Gastroesophageal sphincter (tissue), 4 donors: ENCODE results near the gene WDR20. TPM values are rescaled to one million over a fixed set of nuclear protein-coding genes. Genes with fewer than 3 reads are reported as not detected.

Source experiments
- ATAC-seq: fragments of 150-250 bp; one replicate; pipeline ENCODE4 v1.9.1; 2016; ENCODE audit warnings: mild to moderate bottlenecking, moderate library complexity
- H3K27ac ChIP-seq, 4 donors: fragments of 200-600 bp; sonication (generic) in 3 of 4; 1 replicate in 3 of 4; 2 replicates in 1 of 4; pipeline ENCODE4 v1.5.1; 2016 to 2019
- H3K27me3 ChIP-seq: fragments of 200-600 bp; sonication (generic); one replicate; pipeline ENCODE4 v1.5.1; 2019
- H3K36me3 ChIP-seq, 2 donors: fragments of 200-600 bp; sonication (generic); one replicate each; pipeline ENCODE4 v1.5.1; 2019; ENCODE audit warnings: control low read depth in 1 of 2
- H3K4me1 ChIP-seq, 3 donors: fragments of 200-600 bp; sonication (generic); 1 replicate in 2 of 3; 2 replicates in 1 of 3; pipeline ENCODE4 v1.5.1; 2016 to 2019; ENCODE audit warnings: control low read depth in 2 of 3
- H3K4me3 ChIP-seq, 2 donors: fragments of 200-600 bp; sonication (generic); one replicate each; pipeline ENCODE4 v1.5.1; 2019; ENCODE audit warnings: mild to moderate bottlenecking in 1 of 2, moderate library complexity in 1 of 2
- H3K9me3 ChIP-seq, 3 donors: fragments of 200-600 bp; sonication (generic); one replicate each; pipeline ENCODE4 v1.5.1; 2017 to 2019; ENCODE audit warnings: control low read depth in 2 of 3
- CTCF ChIP-seq, 4 experiments: fragments of 200-600 bp in 2 of 4; fragments of 450-650 bp in 2 of 4; sonication (generic) in 1 of 4; IDR thresholded peaks; one replicate each; pipeline ENCODE4 v1.5.1; 2017 to 2019; ENCODE audit warnings: antibody characterized with exemption in 4 of 4, mild to moderate bottlenecking in 2 of 4, moderate library complexity in 2 of 4
- EP300 ChIP-seq: sonication (generic); formaldehyde crosslinking; IDR thresholded peaks from one replicate; pipeline ENCODE4 v1.6.1; 2017; ENCODE audit warnings: antibody characterized with exemption, mild to moderate bottlenecking
- POLR2A ChIP-seq, 2 donors: fragments of 450-650 bp; IDR thresholded peaks; one replicate each; pipeline ENCODE4 v1.6.1; 2017; ENCODE audit warnings: antibody characterized with exemption in 2 of 2, mild to moderate bottlenecking in 2 of 2, moderate library complexity in 1 of 2
- POLR2AphosphoS5 ChIP-seq: sonication (generic); formaldehyde crosslinking; IDR thresholded peaks from one replicate; pipeline ENCODE4 v1.6.1; 2017; ENCODE audit warnings: antibody characterized with exemption
- WGBS, 2 donors: methylation state at CpG; one replicate each; pipeline ENCODE4 v1.1.5; 2018; ENCODE audit warnings: low coverage in 1 of 2; 5-methylcytosine and 5-hydroxymethylcytosine counted together
- total RNA-seq, 4 donors: library from RNA; depleted of rRNA; stranded (reverse); fragments of >200 nt; gene quantifications; one replicate each; pipeline ENCODE4 v1.1.0, GENCODE V29; 2016

WDR20 gene
- total RNA-seq, 4 donors from 2014 or later: 24.6 to 33.0 (median 28.9) TPM

GRCh38 chr14:102177161-102177560 is 37.5 kb downstream of the WDR20 start:
- Histone ChIP-seq H3K4me1 (peaks cover 0 to 26% (median 2%) of the 10 kb centered on the region in 3 donors), H3K36me3 (no peaks in the 10 kb centered on the region), H3K9me3 (no peaks in the 10 kb centered on the region), H3K27ac (no peak overlapping the region), H3K4me3 (no peak overlapping the region), H3K27me3 (no peaks in the 10 kb centered on the region)
- no peak for ATAC-seq
- no peak for TF ChIP-seq POLR2AphosphoS5
- TF ChIP-seq CTCF (IDR thresholded peaks at IDR 0.05): no peak
- TF ChIP-seq POLR2A (IDR thresholded peaks at IDR 0.05): no peak
- TF ChIP-seq EP300: no peak
- 78 to 96% methylated on average over 4 of the region's 4 CpGs for WGBS, 2 donors

GRCh38 chr14:102178806-102179205 is 39.1 kb downstream of the WDR20 start:
- Histone ChIP-seq H3K36me3 (no peaks in the 10 kb centered on the region), H3K4me3 (no peak overlapping the region), H3K9me3 (no peaks in the 10 kb centered on the region), H3K4me1 (peaks cover 3 to 42% (median 10%) of the 10 kb centered on the region in 3 donors), H3K27ac (no peak overlapping the region), H3K27me3 (no peaks in the 10 kb centered on the region)
- ATAC-seq: no peak
- TF ChIP-seq POLR2A (IDR thresholded peaks at IDR 0.05) (no peak), EP300 (no peak), CTCF (IDR thresholded peaks at IDR 0.05) (no peak)
- WGBS, 2 donors: 92 to 96% methylated on average over 4 to 5 of the region's 5 CpGs

GRCh38 chr14:102180248-102180998 is 40.7 kb downstream of the WDR20 start:
- TF ChIP-seq POLR2AphosphoS5: no peak
- TF ChIP-seq POLR2A (IDR thresholded peaks at IDR 0.05): no peak
- TF ChIP-seq CTCF (IDR thresholded peaks at IDR 0.05): no peak
- no peak for TF ChIP-seq EP300
- WGBS, 2 donors: 72 to 76% methylated on average over 6 to 7 of the region's 7 CpGs

GRCh38 chr14:102181187-102181586 is 41.5 kb downstream of the WDR20 start:
- TF ChIP-seq EP300: no peak
- Histone ChIP-seq H3K4me1 (peaks cover 3 to 54% (median 12%) of the 10 kb centered on the region in 3 donors), H3K9me3 (no peaks in the 10 kb centered on the region), H3K27ac (no peak overlapping the region), H3K27me3 (no peaks in the 10 kb centered on the region), H3K4me3 (no peak overlapping the region), H3K36me3 (no peaks in the 10 kb centered on the region)
- no peak for ATAC-seq
- WGBS, 2 donors: 70 to 92% methylated on average over 1 of the region's 1 CpG

More at GRCh38 chr14:102180248-102180998, 40.7 kb downstream of the WDR20 start:
- H3K4me1 ChIP-seq: peaks cover 3 to 52% (median 10%) of the 10 kb centered on the region in 3 donors
- H3K27ac ChIP-seq: no peak overlapping the region
- no peaks in the 10 kb centered on the region for H3K36me3 ChIP-seq
- no peak for ATAC-seq
- H3K27me3 ChIP-seq: no peaks in the 10 kb centered on the region
- H3K4me3 ChIP-seq: no peak overlapping the region
- H3K9me3 ChIP-seq: no peaks in the 10 kb centered on the region

- TF ChIP-seq POLR2A (IDR thresholded peaks at IDR 0.05) (no peak), CTCF (IDR thresholded peaks at IDR 0.05) (no peak), POLR2AphosphoS5 (no peak), EP300 (no peak)
- Histone ChIP-seq H3K27me3 (no peaks in the 10 kb centered on the region), H3K27ac (no peak overlapping the region), H3K36me3 (no peaks in the 10 kb centered on the region), H3K9me3 (no peaks in the 10 kb centered on the region), H3K4me3 (no peak overlapping the region), H3K4me1 (peaks cover 3 to 64% (median 19%) of the 10 kb centered on the region in 3 donors)
- ATAC-seq: no peak
Observed at GRCh38 chr14:102182190-102182589, 42.5 kb downstream of the WDR20 start.
